Thyroid gland (tissue), 4 donors: ENCODE measurements around the gene CTSD.

Experiments
- POLR2A ChIP-seq, 2 donors: fragments of 450-650 bp; IDR thresholded peaks; one replicate each; pipeline ENCODE4 v1.6.1; 2017; ENCODE audit warnings: antibody characterized with exemption in 2 of 2, mild to moderate bottlenecking in 2 of 2, moderate library complexity in 1 of 2
- TF ChIP-seq, protein P1 (sequence below), 6 experiments: fragments of 200-600 bp in 3 of 6; fragments of 450-650 bp in 3 of 6; sonication (generic) in 3 of 6; IDR thresholded peaks; one replicate each; pipeline ENCODE4 v1.5.1; 2016 to 2019; ENCODE audit warnings: antibody characterized with exemption in 6 of 6, mild to moderate bottlenecking in 2 of 6, inconsistent platforms in 1 of 6, moderate library complexity in 1 of 6

DNA sequence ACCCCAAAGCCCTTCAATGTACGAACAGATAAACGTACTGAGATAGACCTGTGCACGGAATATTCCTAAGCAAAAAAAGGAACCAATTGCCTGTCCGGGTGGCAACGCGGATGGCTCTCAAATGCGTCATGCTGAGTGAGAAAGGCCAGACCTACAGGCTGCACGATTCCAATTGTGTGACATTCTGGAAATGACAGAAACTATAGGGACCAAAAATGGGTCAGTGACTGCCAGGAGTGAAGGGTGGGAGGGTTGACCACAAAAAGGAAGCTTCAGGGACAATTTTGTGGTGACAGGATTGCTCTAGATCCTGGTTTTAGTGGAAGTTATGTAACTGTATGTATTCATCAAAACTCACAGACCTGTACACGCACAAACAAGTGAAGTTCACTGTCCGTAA, 47.0 kb upstream of the CTSD start:
- no peak for TF ChIP-seq POLR2A (IDR thresholded peaks at IDR 0.05)
- TF ChIP-seq, protein P1, sequence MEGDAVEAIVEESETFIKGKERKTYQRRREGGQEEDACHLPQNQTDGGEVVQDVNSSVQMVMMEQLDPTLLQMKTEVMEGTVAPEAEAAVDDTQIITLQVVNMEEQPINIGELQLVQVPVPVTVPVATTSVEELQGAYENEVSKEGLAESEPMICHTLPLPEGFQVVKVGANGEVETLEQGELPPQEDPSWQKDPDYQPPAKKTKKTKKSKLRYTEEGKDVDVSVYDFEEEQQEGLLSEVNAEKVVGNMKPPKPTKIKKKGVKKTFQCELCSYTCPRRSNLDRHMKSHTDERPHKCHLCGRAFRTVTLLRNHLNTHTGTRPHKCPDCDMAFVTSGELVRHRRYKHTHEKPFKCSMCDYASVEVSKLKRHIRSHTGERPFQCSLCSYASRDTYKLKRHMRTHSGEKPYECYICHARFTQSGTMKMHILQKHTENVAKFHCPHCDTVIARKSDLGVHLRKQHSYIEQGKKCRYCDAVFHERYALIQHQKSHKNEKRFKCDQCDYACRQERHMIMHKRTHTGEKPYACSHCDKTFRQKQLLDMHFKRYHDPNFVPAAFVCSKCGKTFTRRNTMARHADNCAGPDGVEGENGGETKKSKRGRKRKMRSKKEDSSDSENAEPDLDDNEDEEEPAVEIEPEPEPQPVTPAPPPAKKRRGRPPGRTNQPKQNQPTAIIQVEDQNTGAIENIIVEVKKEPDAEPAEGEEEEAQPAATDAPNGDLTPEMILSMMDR (IDR thresholded peaks at IDR 0.05): no peak
